Measurements from ENCODE around the gene MCIDAS. TPM values are rescaled to one million over a fixed set of nuclear protein-coding genes. Genes with fewer than 3 reads are reported as not detected.

Gene MCIDAS
- total and polyA plus RNA-seq, 2 of the 13 experiments (the other 11 are each of a cell fraction or from before 2014, with no cell fraction given), result not detected

- in situ Hi-C loops (cut with HindIII; ENCODE audit: extremely low pct_ligation_motif_present, low pct_unique_long_range_greater_than_20kb), result no loop called here
- ATAC-seq (no peak), FAIRE-seq (no peak), DNase-seq (ENCODE audit: low spot score) (no peak)
- H3K9me3 ChIP-seq (ENCODE audit: low read length), result no peaks in the 10 kb centered on the region
- no peak overlapping the region for H3K4me3 ChIP-seq (replicated peaks in 1 of 3; ENCODE audit: insufficient read depth in 1 of 3, low read depth in 2 of 3, low read length in 3 of 3)
- H3K27me3 ChIP-seq (ENCODE audit: control insufficient read depth in 1 of 2, insufficient read depth in 2 of 2, low read length in 2 of 2), result peaks cover 1 to 25% of the 10 kb centered on the region in 2 experiments; a peak in 4 of 5 replicates
- no TSS peak for BruUV-seq (replicated peaks)
- intact Hi-C loops (cut with micrococcal nuclease; ENCODE audit: unreplicated experiment), result no loop called here
- CTCF ChIA-PET (ENCODE audit: low intra/inter-chr PET ratio, low total read pairs), result no interaction called here
- H3K79me2 ChIP-seq (ENCODE audit: insufficient read depth, low read length), result no peaks in the 10 kb centered on the region
- WGBS (ENCODE audit: low lambda C conversion rate), result 58% methylated on average over 30 of the region's 30 CpGs
- POLR2A ChIA-PET, result no interaction called here
- no peaks in the 10 kb centered on the region for H3K4me1 ChIP-seq (ENCODE audit: insufficient read depth, low read length)
- no peak for TF ChIP-seq MAFF (IDR thresholded peaks at IDR 0.05; ENCODE audit: low read depth, low read length)
- TF ChIP-seq RNF2 (conservative IDR thresholded peaks at IDR 0.05; ENCODE audit: low read depth), result no peak
- TF ChIP-seq ZNF781 (CRISPR knock-in tag; IDR thresholded peaks at IDR 0.05; ENCODE audit: borderline replicate concordance, not compliant biosample characterization), result no peak
- no peak for TF ChIP-seq ZNF713 (CRISPR knock-in tag; IDR thresholded peaks at IDR 0.05)
- no peak for TF ChIP-seq ZNF619 (CRISPR knock-in tag; IDR thresholded peaks at IDR 0.05)
- no peak for TF ChIP-seq ZNF556 (CRISPR knock-in tag; IDR thresholded peaks at IDR 0.05; ENCODE audit: borderline replicate concordance)
- TF ChIP-seq RORA (CRISPR knock-in tag; IDR thresholded peaks at IDR 0.05), result no peak
- TF ChIP-seq TRIM24 (CRISPR knock-in tag; IDR thresholded peaks at IDR 0.05), result no peak
- no peak for TF ChIP-seq CENPX (CRISPR knock-in tag; IDR thresholded peaks at IDR 0.05)
- TF ChIP-seq ZNF660 (CRISPR knock-in tag; IDR thresholded peaks at IDR 0.05; ENCODE audit: borderline replicate concordance, low read depth), result no peak
- TF ChIP-seq SOX13 (IDR thresholded peaks at IDR 0.05), result no peak
- TF ChIP-seq SOX13 (CRISPR knock-in tag; conservative IDR thresholded peaks at IDR 0.05 in 1 of 2, IDR thresholded peaks at IDR 0.05 in 1 of 2), result no peak
- TF ChIP-seq NONO (IDR thresholded peaks at IDR 0.05), result no peak
- no peak for TF ChIP-seq NONO (CRISPR knock-in tag; conservative IDR thresholded peaks at IDR 0.05)
- no peaks in the 10 kb centered on the region for H4K20me1 ChIP-seq (ENCODE audit: insufficient read depth, low read length)
- H3K36me3 ChIP-seq (replicated peaks in 1 of 2; ENCODE audit: control insufficient read depth in 1 of 2, insufficient read depth in 2 of 2, low read length in 2 of 2), result no peaks in the 10 kb centered on the region
- no peak overlapping the region for H3K27ac ChIP-seq (ENCODE audit: extremely low read length, insufficient read depth, low read length)
- no peak overlapping the region for H3K9ac ChIP-seq (ENCODE audit: insufficient read depth, low read depth, low read length)
- no peak overlapping the region for H2AFZ ChIP-seq (ENCODE audit: low read length)
- H3K4me2 ChIP-seq (ENCODE audit: low read depth, low read length), result no peak overlapping the region
These were observed 4.8 kb downstream of the MCIDAS start for GRCh38 chr5:55222092-55222984.
